Neuronal stem cell (in vitro differentiated cells): Measurements from ENCODE around the gene TMEM130.

Source experiments
- DNase-seq: peaks from one replicate; pipeline ENCODE4 v3.0.0-alpha.2; 2013; ENCODE audit warnings: low spot score
- H2AFZ ChIP-seq: one replicate; pipeline ENCODE4 v1.6.1; 2013; ENCODE audit warnings: mild to moderate bottlenecking, low read length, inconsistent platforms
- H2AK5ac ChIP-seq: 2 replicates; pipeline ENCODE4 v1.6.1; 2013; ENCODE audit warnings: low read depth, mild to moderate bottlenecking, inconsistent platforms, low read length, moderate library complexity, mixed read lengths
- H2BK120ac ChIP-seq: 2 replicates; pipeline ENCODE4 v1.6.1; 2013; ENCODE audit warnings: low read depth, mild to moderate bottlenecking, inconsistent platforms, low read length, moderate library complexity, mixed read lengths
- H2BK12ac ChIP-seq: one replicate; pipeline ENCODE4 v1.6.1; 2013; ENCODE audit warnings: low read length, inconsistent platforms
- H2BK15ac ChIP-seq: 2 replicates; pipeline ENCODE4 v1.6.1; 2013; ENCODE audit warnings: mild to moderate bottlenecking, low read length, inconsistent platforms, mixed read lengths
- H2BK5ac ChIP-seq: one replicate; pipeline ENCODE4 v1.6.1; 2013; ENCODE audit warnings: inconsistent platforms, mild to moderate bottlenecking, low read length, moderate library complexity
- H3K14ac ChIP-seq: one replicate; pipeline ENCODE4 v1.6.1; 2013; ENCODE audit warnings: low read length, inconsistent platforms
- H3K18ac ChIP-seq: 2 replicates; pipeline ENCODE4 v1.6.1; 2013; ENCODE audit warnings: low read length, inconsistent platforms
- H3K23ac ChIP-seq: 2 replicates; pipeline ENCODE4 v1.6.1; 2013; ENCODE audit warnings: low read depth, mild to moderate bottlenecking, mixed read lengths, low read length, inconsistent platforms; ENCODE audit not compliant: poor library complexity
- H3K27ac ChIP-seq: replicated peaks from 3 replicates; pipeline ENCODE4 v1.5.1; 2013; ENCODE audit warnings: low read length, inconsistent platforms
- H3K27me3 ChIP-seq, 3 experiments: 2 replicates each; pipeline ENCODE4 v1.6.1; 2013; ENCODE audit warnings: low read length in 3 of 3, mild to moderate bottlenecking in 2 of 3, inconsistent platforms in 1 of 3, low read depth in 1 of 3, mixed read lengths in 1 of 3, moderate library complexity in 1 of 3; ENCODE audit not compliant: control insufficient read depth in 3 of 3, insufficient read depth in 3 of 3
- H3K36me3 ChIP-seq, 2 donors: replicated peaks in 1 of 2; 2 replicates each; pipeline ENCODE4 v1.6.1; 2013; ENCODE audit warnings: low read length in 2 of 2; ENCODE audit not compliant: control insufficient read depth in 2 of 2, insufficient read depth in 2 of 2
- H3K4ac ChIP-seq: 2 replicates; pipeline ENCODE4 v1.6.1; 2013; ENCODE audit warnings: inconsistent platforms, mild to moderate bottlenecking, low read length, moderate library complexity
- H3K4me1 ChIP-seq, 2 donors: 1 replicate in 1 of 2; 2 replicates in 1 of 2; pipeline ENCODE4 v1.6.1; 2013; ENCODE audit warnings: low read length in 2 of 2, low read depth in 1 of 2; ENCODE audit not compliant: control insufficient read depth in 2 of 2, insufficient read depth in 1 of 2
- H3K4me2 ChIP-seq: one replicate; pipeline ENCODE4 v1.6.1; 2013; ENCODE audit warnings: mild to moderate bottlenecking, low read length, inconsistent platforms; ENCODE audit not compliant: insufficient read depth, poor library complexity, severe bottlenecking
- H3K4me3 ChIP-seq, 2 donors: 2 replicates each; pipeline ENCODE4 v1.5.1; 2013; ENCODE audit warnings: low read length in 2 of 2, mild to moderate bottlenecking in 2 of 2, inconsistent platforms in 1 of 2, moderate library complexity in 1 of 2
- H3K79me1 ChIP-seq: one replicate; pipeline ENCODE4 v1.6.1; 2013; ENCODE audit warnings: low read depth, mild to moderate bottlenecking, inconsistent platforms, low read length, moderate library complexity
- H3K9ac ChIP-seq: one replicate; pipeline ENCODE4 v1.6.1; 2013; ENCODE audit warnings: mild to moderate bottlenecking, low read depth, low read length, inconsistent platforms; ENCODE audit not compliant: poor library complexity
- H3K9me3 ChIP-seq, 2 donors: replicated peaks in 1 of 2; 2 replicates each; pipeline versions ENCODE3 to v1.6.1; 2013; ENCODE audit warnings: low read length in 2 of 2, mild to moderate bottlenecking in 2 of 2, inconsistent platforms in 1 of 2, low read depth in 1 of 2, mixed read lengths in 1 of 2, moderate library complexity in 1 of 2; ENCODE audit not compliant: control insufficient read depth in 2 of 2, insufficient read depth in 1 of 2
- H4K8ac ChIP-seq: one replicate; pipeline ENCODE4 v1.6.1; 2013; ENCODE audit warnings: low read depth, mild to moderate bottlenecking, inconsistent platforms, low read length, moderate library complexity
- H4K91ac ChIP-seq: one replicate; pipeline ENCODE4 v1.6.1; 2013; ENCODE audit warnings: low read length, low read depth, mild to moderate bottlenecking, inconsistent platforms; ENCODE audit not compliant: poor library complexity
- WGBS, 2 donors: extraction: QIAGEN DNeasy Blood & Tissue Kit; methylation state at CpG; one replicate each; pipeline ENCODE4 v1.1.7; 2013; ENCODE audit warnings: missing lambda C conversion rate in 2 of 2, mixed read lengths in 1 of 2; ENCODE audit not compliant: insufficient read length in 2 of 2, insufficient replicate concordance in 1 of 2; ENCODE audit errors: extremely low coverage in 2 of 2; 5-methylcytosine and 5-hydroxymethylcytosine counted together

Gene TMEM130

GRCh38 chr7:98899816-98900215 lies 30.0 kb upstream of the TMEM130 start:
- Histone ChIP-seq H3K18ac (no peak overlapping the region), H3K36me3 (peaks cover 47 to 98% of the 10 kb centered on the region in 2 donors), H2BK15ac (no peak overlapping the region), H3K4ac (no peak overlapping the region), H3K4me3 (no peak overlapping the region), H2AFZ (no peak overlapping the region), H3K9ac (no peak overlapping the region), H2AK5ac (no peak overlapping the region), H3K23ac (no peak overlapping the region), H3K4me1 (no peaks in the 10 kb centered on the region), H2BK120ac (no peak overlapping the region), H3K27ac (no peak overlapping the region), H3K14ac (no peak overlapping the region), H2BK5ac (no peak overlapping the region), H2BK12ac (no peak overlapping the region), H3K79me1 (peaks cover 2% of the 10 kb centered on the region), H4K91ac (no peak overlapping the region), H3K27me3 (no peaks in the 10 kb centered on the region), H3K4me2 (no peak overlapping the region), H4K8ac (no peak overlapping the region), H3K9me3 (peaks cover 0 to 1% of the 10 kb centered on the region in 2 donors)
- no CpG with 5 or more reads among the region's 7 CpGs for WGBS, 2 donors
- DNase-seq: no peak

- no peak overlapping the region for H2BK5ac ChIP-seq
- H3K4ac ChIP-seq: no peak overlapping the region
- no peak overlapping the region for H3K4me3 ChIP-seq
Measured at GRCh38 chr7:98892609-98893008, 22.8 kb upstream of the TMEM130 start.

DNA sequence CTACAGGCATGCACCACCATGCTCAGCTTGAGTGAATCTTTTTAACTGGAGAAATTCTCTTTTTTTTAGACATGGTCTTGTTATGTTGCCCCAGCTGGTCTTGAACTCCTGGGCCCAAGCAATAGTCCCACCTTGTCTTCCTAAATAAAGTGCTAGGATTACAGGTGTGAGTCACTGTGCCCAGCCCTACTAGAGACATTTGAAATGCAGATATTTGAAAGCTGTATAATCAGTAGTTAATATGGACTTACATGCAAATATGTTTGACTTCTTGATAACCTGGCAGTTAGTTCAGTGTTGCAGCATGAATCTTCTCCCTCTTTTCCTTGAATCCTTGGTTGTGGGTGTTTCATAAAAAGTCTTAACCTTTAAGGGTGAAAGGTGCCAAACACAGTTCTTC lies 17.2 kb upstream of the TMEM130 start:
- no peak overlapping the region for H4K91ac ChIP-seq
- no peaks in the 10 kb centered on the region for H3K27me3 ChIP-seq
- H3K79me1 ChIP-seq: peaks cover 7% of the 10 kb centered on the region
- H3K27ac ChIP-seq: no peak overlapping the region
- no peak overlapping the region for H3K4ac ChIP-seq
- no peak overlapping the region for H3K18ac ChIP-seq
- no peak overlapping the region for H4K8ac ChIP-seq
- peaks cover 33 to 89% of the 10 kb centered on the region in 2 donors for H3K36me3 ChIP-seq
- H2AK5ac ChIP-seq: no peak overlapping the region
- H3K9ac ChIP-seq: no peak overlapping the region
- no peak overlapping the region for H2BK5ac ChIP-seq
- no peak overlapping the region for H2BK120ac ChIP-seq
- H3K9me3 ChIP-seq: no peaks in the 10 kb centered on the region
- no peak overlapping the region for H3K23ac ChIP-seq
- no peaks in the 10 kb centered on the region for H3K4me1 ChIP-seq
- H2BK15ac ChIP-seq: no peak overlapping the region
- H3K4me2 ChIP-seq: no peak overlapping the region
- no peak overlapping the region for H2AFZ ChIP-seq
- no peak overlapping the region for H2BK12ac ChIP-seq
- DNase-seq: no peak
- no peak overlapping the region for H3K4me3 ChIP-seq
- no peak overlapping the region for H3K14ac ChIP-seq

More at GRCh38 chr7:98892609-98893008, 22.8 kb upstream of the TMEM130 start:
- Histone ChIP-seq H3K9ac (no peak overlapping the region), H2BK120ac (no peak overlapping the region), H3K18ac (no peak overlapping the region), H2BK15ac (no peak overlapping the region), H4K91ac (no peak overlapping the region), H3K9me3 (no peaks in the 10 kb centered on the region), H2BK12ac (no peak overlapping the region), H3K14ac (no peak overlapping the region), H3K23ac (no peak overlapping the region), H2AK5ac (no peak overlapping the region), H3K36me3 (peaks cover 29 to 91% of the 10 kb centered on the region in 2 donors), H3K4me1 (no peaks in the 10 kb centered on the region), H3K27me3 (no peaks in the 10 kb centered on the region), H2AFZ (no peak overlapping the region), H3K27ac (no peak overlapping the region), H4K8ac (no peak overlapping the region), H3K4me2 (no peak overlapping the region), H3K79me1 (no peaks in the 10 kb centered on the region)
- WGBS, 2 donors: no CpG with 5 or more reads among the region's 7 CpGs
- no peak for DNase-seq

DNA sequence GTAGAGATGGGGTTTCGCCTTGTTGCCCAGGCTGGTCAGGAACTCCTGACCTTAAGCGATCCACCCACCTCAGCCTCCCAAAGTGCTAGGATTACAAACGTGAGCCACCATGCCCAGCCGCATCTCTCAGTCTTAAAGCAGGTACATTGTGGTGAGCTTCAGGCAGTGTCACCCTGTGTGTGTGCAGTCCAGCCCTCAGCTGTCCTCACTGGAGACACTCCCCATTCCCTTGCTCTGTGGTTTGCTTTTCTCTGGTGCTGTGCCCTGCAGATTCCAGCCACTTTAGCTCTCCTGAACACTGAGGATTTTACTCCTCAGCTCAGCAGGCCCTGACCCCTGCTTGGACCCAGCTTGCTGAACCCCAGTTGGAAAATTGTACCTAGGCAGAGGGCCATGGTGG lies 14.6 kb upstream of the TMEM130 start:
- H3K14ac ChIP-seq: no peak overlapping the region
- no peak overlapping the region for H3K27ac ChIP-seq
- no peak overlapping the region for H3K18ac ChIP-seq
- no peak overlapping the region for H2BK120ac ChIP-seq
- H3K79me1 ChIP-seq: peaks cover 9% of the 10 kb centered on the region
- H3K4me3 ChIP-seq: no peak overlapping the region
- H3K4ac ChIP-seq: no peak overlapping the region
- no peak overlapping the region for H2BK5ac ChIP-seq
- no peak overlapping the region for H3K4me2 ChIP-seq
- H3K9me3 ChIP-seq: no peaks in the 10 kb centered on the region
- no CpG with 5 or more reads among the region's 4 CpGs for WGBS, 2 donors
- no peak overlapping the region for H2BK15ac ChIP-seq
- H3K9ac ChIP-seq: peak overlapping the region; percentile 50
- H4K91ac ChIP-seq: no peak overlapping the region
- H2AFZ ChIP-seq: no peak overlapping the region
- H3K27me3 ChIP-seq: no peaks in the 10 kb centered on the region
- no peak overlapping the region for H2BK12ac ChIP-seq
- no peak overlapping the region for H3K23ac ChIP-seq
- peaks cover 4 to 6% of the 10 kb centered on the region in 2 donors for H3K4me1 ChIP-seq
- DNase-seq: no peak
- no peak overlapping the region for H4K8ac ChIP-seq
- H2AK5ac ChIP-seq: no peak overlapping the region
- peaks cover 28 to 85% of the 10 kb centered on the region in 2 donors for H3K36me3 ChIP-seq
